EL (cell line): ENCODE data around the gene OR2C3.
"Not testable (repeated sequence)": the region's sequence is repeated elsewhere in the genome, so short reads cannot be mapped to it uniquely, and the experiment has no call there.

ENCODE experiments used
- DNase-seq: peaks from one replicate; pipeline ENCODE4 v3.0.0-alpha.2; 2016

The OR2C3 gene

GRCh38 chr1:247536340-247536739, at the start of gene OR2C3:
Gene OR2C3, minus strand, starts transcription at chr1:247536440. Its CDS starts 3,929 bp downstream, at chr1:247532511.
- DNase-seq, result no peak

- DNase-seq, result no peak
These were observed 42.8 kb upstream of the OR2C3 start for GRCh38 chr1:247578946-247579460.

GRCh38 chr1:247576514-247576913, 40.3 kb upstream of the OR2C3 start:
- DNase-seq, result peak; percentile 10

DNA sequence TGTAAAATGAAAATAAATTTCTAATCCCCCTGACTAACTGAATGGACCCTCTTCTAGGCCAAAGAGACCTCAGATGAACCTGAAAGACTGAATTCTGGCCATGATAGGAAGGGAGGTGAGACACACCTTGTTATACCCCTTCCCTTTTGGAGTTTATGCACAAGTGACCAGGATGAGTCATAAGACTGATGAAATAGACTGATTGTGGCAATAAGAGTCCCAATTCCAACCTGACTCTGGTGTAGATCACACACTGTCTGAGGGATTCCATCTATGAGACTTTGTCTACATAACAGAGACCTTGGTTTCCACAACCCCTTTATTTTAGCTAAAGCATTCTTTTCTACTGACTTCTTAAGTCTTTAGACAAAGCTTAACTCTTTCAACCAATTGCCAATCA, 38.4 kb upstream of the OR2C3 start:
- no peak for DNase-seq

DNA sequence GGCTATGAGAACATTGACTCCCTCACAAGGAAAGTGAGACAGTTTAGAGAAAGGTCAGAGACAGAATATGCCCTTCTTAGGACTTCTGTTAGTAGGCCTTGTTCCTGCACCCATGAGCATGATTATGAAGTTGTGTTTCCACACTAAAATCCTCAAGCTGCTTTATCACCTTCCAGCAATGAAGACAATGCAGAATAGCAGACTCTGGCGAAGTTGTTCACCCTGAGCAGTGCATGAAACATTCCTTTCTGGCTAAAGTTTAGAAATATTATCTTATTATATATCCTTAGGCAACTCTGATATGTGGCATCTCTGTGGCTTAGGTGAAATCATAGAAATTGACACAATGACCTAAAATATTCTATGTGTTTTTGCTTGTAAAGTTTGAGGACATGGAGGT, 38.0 kb upstream of the OR2C3 start:
- DNase-seq, result no peak

GRCh38 chr1:247562198-247562597, 26.0 kb upstream of the OR2C3 start:
- DNase-seq, result no peak

DNA sequence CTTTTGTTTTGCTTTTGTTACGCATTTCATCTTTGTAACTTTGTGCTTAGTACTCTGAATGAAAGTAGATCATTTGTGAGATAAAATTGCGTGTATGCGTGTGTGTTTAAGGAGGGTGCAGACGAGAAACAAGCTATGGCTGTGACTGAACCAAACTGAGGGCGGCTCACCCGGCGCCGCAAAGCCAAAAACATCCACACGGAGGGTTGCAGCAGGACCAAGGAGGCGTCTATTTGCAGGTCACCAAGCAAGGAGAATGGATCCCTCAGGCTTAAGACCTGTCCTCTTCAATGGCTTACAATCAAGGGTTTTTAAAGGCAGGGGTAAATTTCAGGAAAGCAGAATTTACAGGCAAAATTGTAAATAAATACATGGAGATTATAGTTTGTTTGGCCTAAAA, 25.5 kb upstream of the OR2C3 start:
- DNase-seq, result no peak

DNA sequence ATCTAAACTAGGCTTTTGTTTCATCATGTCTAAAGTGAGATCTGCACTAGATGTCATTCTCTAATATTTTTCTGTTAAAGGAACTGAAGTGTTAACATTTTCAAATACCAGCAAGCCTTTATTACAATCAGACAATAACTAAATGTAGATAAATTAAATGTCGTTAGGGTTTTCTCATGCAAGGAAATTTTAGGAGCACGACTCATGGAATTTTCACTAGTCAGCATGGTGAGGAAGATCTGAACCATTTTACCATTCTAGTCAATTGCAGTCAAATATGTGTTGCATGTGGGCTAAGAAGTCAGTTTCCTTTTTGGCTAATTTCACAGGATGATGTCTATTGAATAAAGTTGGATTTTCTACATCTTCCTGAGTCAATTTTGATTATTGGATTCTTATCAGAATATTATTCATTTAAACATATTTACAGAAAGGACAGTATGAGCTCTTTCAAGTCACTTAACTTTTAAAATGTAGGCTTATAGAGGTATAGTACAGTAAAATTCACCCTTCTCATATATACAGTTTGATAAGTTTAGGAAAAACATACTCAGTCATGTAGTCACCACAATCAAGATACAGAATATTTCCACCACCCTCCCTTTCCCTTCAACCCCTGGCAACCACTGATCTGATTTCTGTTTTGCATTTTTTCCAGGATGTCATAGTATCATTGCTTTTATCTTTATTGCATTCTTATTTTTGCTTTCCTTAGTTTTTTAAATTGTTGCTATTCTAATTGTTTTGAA, 21.9 kb upstream of the OR2C3 start:
- DNase-seq, result no peak

- no peak for DNase-seq
These were observed 16.0 kb upstream of the OR2C3 start for GRCh38 chr1:247552231-247552630.

- DNase-seq, result peak; percentile 55
These were observed 15.5 kb upstream of the OR2C3 start for GRCh38 chr1:247551721-247552120.

- no peak for DNase-seq
These were observed 12.5 kb upstream of the OR2C3 start, which contains the start of gene GCSAML for GRCh38 chr1:247548769-247549182. Gene GCSAML, plus strand, starts transcription at chr1:247549134. Its CDS starts 58 bp downstream, at chr1:247549192.

DNA sequence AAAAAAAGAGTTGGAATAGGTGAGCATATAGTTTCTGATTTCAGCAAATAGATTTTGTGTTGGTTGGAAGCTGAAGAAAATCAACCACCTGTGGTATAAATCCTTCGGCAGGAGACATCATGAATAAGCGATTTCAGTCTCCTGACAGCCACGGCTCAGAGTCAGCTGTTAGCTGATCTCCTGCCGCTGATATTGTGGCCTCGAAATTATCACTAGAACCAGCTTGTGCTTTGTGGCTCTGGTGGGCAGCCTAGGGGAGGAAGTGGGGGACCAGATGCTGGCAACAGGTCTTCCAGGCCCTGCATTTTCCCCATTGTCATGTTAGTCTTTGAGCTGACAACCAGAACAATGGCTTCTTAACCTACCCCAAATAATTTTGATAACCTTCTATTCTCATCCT, 11.9 kb upstream of the OR2C3 start:
- DNase-seq, result no peak

DNA sequence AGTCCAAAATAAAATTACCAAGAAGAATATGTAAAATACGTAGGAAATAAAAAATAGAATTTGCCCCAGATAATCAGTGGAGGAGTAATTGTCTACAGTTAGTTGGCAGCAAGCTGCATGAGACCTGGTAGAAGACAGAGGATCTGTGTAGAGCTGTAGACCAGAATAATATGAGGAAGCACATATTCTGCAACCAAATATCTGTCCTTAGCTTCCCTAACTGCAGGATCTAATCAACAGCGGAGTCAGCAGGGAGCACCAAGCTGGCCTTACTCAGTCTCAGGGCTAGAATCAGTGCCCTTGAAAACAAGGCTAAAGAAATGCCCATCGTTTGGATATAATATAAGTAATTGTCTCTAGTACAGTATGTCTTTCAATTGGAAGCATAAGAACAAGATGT, 6.6 kb upstream of the OR2C3 start:
- no peak for DNase-seq

DNA sequence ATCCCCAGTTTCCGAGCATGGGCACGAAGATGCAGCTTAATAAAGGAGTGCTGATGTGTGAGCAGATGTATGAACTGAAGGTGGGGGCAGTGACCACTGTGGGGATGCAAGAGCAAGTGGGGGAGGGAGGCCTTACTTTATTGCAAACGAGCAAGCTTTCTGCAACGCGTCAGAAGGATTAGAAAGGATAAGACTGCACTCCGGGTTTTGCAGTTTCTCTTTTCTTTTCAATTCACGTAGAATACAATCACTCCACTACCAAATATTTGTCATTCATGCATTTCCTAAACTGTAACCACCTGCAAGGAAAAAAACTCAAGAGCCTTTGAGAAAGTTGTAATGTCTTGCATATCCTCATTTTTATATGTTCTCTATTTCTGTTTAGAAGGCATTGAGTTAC, 4.3 kb upstream of the OR2C3 start:
- DNase-seq, result no peak

GRCh38 chr1:247539215-247539614, 3.0 kb upstream of the OR2C3 start:
- no peak for DNase-seq

- DNase-seq, result no peak
These were observed 2.3 kb upstream of the OR2C3 start for GRCh38 chr1:247538561-247538960.

DNA sequence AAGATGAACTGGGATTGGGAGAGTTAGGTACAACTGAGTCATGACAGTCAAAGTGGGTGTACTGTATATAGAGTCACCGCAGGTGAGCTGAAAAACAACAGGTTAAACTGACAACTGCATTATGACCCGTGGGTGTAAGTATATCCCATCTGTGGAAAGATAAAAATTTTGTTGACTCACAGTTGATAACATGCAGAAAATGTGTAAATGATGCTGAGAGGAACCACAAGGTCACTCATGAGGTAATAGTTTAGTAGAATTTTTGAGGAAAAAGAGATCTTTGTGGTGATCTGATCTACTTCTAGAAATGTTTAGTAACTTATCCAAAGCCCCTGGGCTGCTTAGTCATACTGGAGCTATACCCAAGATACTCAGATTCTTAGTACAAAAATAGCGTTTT, 838 bp downstream of the OR2C3 start:
- peak; percentile 43 for DNase-seq

- DNase-seq, result no peak
These were observed 4.3 kb downstream of the OR2C3 start for GRCh38 chr1:247531937-247532336.

GRCh38 chr1:247530785-247531184, 5.5 kb downstream of the OR2C3 start:
- no peak for DNase-seq

DNA sequence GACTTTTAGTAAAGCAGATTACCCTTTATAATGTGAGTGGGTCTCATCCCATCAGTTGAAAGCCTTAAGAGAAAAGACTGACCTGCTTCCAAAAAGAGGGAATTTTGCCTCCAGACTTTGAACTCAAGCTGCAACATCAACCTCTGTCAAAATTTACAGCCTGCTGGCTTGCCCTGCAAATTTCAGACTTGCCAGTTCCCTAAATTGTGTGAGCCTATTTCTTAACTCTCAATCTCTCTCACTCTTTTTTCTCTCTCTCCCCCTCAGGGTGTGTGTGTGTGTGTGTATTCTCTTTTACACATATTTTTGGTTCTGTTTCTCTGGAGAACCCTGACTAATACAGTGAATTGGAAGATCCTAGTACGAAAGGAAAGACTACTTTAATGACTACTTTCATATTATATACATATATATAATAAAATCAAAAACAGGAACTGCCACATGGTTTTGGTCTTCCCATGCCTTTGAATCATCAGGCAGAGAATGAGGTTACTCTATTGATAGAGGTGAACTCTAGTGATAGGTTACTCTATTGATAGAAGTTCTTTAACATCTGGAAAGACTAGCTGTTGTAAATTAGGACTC, 6.4 kb downstream of the OR2C3 start:
- DNase-seq, result no peak

DNA sequence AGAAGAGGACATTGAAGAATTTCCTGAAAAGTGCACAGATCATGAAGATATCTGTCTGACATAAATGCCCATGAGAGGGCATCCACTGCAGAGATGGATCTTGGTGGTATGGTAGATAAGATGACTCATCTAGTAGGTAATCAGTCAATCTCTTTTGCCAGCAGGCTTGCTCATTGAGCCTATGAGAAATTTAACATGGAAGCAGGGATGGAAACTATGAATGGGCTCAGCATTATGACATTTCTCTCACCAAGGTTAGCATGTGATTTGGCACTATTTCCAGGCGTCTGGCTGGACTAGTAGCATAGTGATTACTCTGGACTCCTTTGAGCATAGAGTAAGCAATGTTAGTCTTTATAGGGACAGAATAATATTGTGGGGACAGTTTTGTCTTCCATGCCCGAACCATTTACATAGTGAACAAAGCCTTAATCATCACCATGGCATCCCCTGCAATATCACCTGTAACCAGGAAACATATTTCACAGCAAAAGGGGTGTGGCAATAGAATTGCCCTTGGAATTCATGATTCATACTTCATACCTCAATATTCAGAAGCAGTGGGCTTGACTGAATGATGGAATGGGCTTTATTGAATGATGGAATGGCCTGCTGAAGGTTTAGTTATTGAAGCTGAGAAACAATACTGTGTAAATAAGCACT, 7.3 kb downstream of the OR2C3 start:
- DNase-seq, result no peak

- DNase-seq, result not testable (repeated sequence)
These were observed 14.4 kb downstream of the OR2C3 start for GRCh38 chr1:247521886-247522285.

DNA sequence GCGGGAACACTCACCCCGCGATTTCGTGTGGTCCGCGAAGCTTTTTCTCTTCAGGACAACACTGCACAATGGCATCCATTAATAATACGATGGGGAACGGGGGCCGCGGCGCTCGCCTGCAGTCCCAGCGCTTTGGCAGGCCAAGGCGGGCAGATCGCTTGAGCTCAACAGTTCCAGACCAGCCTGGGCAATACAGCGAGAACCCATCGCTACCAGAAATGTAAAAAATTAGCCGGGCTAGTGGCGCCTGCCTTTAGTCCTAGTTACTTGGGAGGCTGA, 17.7 kb downstream of the OR2C3 start:
- no peak for DNase-seq
